GM12872 (cell line): ENCODE data around the gene PCSK5.

ENCODE experiments used
- TF ChIP-seq, protein P1 (sequence below): IDR thresholded peaks from 3 replicates; pipeline ENCODE4 v1.5.1; 2011; ENCODE audit warnings: low read depth, mild to moderate bottlenecking, low read length, moderate library complexity; ENCODE audit not compliant: insufficient read depth

PCSK5 gene

DNA sequence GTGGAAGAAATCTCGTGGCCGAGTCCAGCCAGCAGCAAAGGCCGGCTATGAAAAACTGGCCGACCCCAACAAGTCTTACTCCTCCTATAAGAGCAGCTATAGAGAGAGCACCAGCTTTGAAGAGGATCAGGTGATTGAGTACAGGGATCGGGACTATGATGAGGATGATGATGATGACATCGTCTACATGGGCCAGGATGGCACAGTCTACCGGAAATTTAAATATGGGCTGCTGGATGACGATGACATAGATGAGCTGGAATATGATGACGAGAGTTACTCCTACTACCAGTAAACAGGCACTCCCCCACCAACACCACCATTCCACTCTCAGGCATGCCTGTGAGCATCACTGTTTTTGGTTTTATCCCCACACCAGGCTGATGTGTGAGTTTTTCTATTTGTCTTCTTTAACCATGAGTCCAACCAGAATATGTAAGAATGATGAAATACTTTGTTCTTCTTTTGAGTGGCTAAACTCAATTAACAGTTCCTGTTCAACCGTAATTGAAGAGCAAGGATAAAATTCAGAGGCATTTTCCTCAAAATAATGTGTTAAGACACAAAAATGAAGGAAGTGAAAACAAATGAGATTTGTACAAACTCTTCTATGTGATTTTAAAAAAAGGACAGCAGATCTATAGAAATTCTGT lies 468.3 kb downstream of the PCSK5 start:
- TF ChIP-seq, protein P1, sequence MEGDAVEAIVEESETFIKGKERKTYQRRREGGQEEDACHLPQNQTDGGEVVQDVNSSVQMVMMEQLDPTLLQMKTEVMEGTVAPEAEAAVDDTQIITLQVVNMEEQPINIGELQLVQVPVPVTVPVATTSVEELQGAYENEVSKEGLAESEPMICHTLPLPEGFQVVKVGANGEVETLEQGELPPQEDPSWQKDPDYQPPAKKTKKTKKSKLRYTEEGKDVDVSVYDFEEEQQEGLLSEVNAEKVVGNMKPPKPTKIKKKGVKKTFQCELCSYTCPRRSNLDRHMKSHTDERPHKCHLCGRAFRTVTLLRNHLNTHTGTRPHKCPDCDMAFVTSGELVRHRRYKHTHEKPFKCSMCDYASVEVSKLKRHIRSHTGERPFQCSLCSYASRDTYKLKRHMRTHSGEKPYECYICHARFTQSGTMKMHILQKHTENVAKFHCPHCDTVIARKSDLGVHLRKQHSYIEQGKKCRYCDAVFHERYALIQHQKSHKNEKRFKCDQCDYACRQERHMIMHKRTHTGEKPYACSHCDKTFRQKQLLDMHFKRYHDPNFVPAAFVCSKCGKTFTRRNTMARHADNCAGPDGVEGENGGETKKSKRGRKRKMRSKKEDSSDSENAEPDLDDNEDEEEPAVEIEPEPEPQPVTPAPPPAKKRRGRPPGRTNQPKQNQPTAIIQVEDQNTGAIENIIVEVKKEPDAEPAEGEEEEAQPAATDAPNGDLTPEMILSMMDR, result no peak

DNA sequence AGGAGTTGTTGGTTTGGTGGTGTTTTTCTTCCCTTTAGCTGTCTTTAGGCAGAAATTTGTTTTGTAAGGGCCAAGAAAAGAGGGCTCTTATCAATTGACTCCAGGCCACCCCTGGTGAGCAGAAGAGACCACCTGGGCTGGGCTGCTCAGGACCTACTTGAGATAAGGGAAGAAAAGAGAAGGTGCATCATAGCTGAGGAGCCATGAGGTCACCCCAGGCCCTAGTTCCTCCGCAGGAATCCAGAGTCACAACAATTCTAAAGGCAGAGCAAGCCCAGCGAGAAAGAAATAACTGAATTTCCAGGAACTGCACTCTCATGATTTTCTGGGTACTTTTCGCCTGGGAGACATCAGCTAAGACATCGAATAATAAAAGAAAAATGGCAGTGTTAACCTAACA lies 468.9 kb downstream of the PCSK5 start:
- TF ChIP-seq, protein P1, result no peak

DNA sequence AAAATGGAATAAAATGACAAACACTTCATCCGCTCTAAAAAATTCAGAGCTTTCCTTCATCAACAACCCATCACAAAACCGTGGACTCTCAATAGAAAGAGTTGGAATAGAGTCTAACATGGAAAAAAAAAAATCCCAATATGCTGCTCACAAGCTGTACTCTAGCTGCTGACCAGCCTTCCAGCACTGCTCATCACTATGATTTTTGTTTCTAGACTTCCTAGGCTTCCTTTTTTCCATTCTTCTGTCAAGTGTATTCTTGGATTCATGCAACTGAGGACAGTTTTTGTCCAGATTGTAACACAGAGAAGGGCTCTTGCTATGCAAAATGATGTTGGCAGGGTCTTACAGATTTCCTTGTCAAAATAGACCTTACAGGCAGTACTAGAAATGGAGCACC lies 469.3 kb downstream of the PCSK5 start:
- TF ChIP-seq, protein P1, result no peak

DNA sequence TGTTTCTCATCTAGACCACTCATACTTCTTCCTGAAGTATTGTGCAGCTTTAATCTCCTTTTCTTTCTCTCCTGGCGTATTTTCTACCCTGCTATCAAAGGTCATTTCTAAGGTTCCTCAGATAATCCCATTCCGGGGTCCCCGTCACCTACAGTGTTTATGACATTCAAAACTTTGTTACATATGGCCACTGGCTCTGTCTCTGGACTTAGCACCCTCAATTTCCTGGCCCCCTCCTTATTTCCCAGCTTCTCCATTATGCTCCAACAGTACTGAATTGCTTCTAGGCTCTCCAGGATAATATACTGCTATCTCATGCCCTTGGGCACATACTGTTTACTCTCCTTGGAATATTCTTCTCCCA lies 472.5 kb downstream of the PCSK5 start:
- TF ChIP-seq, protein P1, result no peak

DNA sequence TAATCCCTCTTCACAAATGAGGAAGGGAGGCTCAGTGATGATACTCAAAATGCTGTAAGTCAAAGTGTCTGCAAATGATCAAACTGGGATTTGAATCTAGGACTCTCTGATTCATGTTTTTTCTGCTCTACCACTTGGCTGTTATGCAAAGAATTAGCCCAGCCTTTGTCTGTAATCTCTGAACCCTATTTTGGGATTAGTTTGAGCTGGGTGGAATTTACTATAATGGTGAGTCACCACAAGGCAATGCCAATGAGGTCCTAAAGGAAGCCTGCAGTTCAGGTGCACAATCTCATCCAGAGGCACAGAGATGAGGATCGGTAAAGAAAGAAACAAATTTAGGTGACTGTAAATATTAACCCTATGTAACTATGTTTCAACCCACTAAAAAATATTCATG lies 474.6 kb downstream of the PCSK5 start:
- TF ChIP-seq, protein P1, result no peak

DNA sequence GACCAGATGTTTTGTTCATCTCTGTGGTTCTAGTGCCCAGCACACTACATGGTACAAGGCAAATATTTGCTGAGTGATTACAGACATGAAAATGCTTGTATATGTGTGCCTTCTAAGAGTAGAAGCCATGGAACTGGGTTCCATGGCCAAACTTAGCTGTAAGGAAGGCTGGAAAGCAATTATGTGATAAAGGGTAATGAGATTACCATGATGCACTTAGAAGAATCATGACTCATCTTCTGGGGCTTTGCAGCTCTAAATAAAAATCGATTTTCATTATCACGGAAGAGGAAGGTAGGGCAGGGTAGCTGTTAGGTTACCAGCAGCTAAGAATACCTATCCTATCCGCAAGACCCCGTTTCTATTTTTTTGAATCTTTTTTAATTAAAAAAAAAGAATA lies 475.8 kb downstream of the PCSK5 start:
- TF ChIP-seq, protein P1, result no peak

DNA sequence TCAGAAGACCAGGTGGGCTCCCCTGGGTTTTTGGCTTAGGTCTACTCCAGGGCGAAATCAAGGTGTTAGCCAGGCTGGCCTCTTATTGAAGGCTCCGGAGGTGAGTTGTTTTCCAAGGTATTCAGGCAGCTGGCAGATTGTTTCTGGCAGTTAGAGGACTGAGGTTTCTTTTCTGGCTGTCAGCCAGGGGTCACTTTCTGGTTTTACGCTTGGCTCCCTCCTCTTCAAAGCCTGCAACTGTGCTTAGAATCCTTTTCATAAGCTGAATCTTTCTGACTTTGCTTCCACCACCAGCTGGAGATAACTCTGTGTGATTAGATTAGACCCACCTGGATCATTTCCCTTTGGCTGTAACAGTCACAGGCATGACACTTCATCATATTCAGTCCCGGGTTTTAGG lies 479.1 kb downstream of the PCSK5 start:
- TF ChIP-seq, protein P1, result no peak
